HG02943 (cell line): Measurements from ENCODE around the gene SLC39A1.
"Not testable (repeated sequence)": the region's sequence is repeated elsewhere in the genome, so short reads cannot be mapped to it uniquely, and the experiment has no call there.

Experiments
- ATAC-seq: cut with Tn5 transposase; IDR thresholded peaks from one replicate; pipeline ENCODE4 v1.9.1; 2021; ENCODE audit warnings: mild to moderate bottlenecking, low read depth, moderate library complexity; ENCODE audit not compliant: unreplicated experiment

Gene SLC39A1

DNA sequence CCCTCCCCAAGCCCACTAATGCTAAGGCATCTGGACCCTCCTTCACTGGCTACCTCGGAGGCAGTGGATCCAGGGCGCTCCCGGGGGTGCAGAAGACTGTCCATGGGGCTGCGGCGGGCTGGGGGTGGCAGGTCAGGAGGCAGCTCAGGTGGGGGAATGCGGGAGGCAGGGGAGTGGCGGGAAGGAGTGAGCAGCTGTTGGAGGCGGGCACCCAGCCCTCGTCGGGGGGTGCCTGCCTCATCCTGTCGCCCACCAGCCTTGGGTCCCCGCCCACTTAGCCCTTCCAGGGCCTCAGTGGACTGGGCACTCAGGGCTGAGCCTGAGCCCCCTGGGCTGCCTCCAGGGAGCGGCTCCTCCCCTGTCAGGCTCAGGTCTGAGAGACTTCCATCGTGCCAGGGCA, 29.9 kb downstream of the SLC39A1 start:
- ATAC-seq, result no peak

DNA sequence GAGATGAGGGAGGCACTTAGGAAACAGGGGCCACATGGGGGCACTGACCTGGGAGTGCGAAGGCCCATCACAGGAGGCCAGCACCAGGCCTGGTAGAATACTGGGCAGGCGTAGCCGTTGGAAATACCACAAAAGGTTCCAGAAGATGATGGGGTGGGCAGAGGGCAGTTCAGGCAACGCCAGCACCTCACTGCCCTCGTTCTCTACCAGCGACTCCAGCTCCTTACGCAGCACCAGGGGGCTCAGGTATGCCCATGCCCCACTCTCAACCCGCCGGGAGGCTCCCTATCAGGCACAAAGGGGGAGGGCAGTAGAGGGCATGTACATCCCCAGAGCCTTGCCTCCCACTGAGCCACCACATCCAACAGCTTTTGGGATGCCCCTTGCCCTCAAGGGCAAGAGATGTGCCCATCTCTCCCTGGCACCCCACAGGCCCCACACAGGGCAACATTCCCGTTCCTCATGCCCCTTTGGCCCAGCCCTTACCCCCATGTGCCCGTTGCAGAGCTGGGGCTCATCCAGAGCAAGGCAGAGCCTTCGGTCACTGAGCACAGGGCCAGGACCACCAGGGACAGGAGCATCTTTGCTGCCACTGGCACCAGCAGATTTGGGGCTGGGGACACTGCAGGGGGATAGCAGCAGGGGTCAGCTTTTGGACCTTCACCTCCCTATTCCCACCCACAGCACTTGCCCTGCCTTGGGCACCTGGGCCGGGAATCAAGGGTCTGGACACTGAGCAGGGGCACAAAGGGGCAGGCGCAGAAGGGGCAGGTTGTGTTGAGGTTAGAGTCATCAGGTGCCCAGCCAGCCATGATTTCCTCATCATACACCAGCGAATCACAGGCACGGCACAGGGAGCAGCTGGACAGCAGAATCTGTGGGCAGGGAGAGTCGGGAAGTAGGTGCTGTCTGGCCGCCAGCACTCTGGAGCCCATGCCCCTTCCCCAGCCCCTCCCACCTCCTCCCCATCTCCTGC, 30.9 kb downstream of the SLC39A1 start:
- ATAC-seq, result no peak

DNA sequence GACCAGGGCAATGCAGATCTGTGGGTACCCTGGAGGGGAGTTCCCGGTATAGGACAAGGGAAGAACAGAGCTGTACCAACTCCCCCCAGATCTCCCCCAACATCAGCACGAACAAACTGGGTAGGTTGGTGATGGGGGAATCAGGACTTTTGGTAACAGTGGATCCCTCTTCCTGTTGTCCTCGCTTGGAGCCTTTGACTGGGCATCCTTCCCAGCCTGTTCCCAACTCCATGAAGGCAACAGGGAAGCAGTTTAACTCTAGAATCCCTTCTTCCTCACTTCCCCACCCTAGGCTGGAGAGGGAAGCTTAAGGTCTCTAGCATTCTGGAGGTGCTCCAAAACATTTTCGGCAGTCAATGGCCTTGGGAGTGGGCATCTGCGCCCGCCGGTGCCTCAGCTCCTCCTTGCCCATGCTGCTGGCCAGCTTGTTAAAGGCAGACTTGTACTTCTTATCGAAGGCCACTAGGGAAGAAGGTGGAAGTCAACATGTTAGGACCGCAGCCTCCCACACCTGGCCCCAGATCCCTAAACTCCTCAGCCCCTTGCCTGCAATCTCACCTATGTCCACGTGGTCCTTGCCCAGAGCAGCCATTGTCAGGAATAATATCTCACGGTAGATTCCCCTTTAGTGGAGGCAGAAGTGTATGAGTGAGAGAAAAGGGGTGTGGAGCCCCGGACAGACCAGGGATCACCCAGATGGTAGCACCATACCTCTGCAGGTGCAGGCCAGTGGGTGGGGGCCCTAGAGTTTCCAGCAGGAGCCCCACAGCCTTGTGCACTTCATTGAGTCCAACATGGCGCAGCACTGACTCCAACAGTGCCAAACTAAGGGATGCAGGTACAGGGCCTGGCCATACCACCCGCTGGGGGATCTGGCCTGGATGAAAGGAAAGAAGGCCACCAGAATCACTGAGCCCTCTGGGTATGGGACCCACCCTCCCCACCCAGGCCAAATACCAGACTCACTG, 33.1 kb downstream of the SLC39A1 start:
- ATAC-seq, result no peak

DNA sequence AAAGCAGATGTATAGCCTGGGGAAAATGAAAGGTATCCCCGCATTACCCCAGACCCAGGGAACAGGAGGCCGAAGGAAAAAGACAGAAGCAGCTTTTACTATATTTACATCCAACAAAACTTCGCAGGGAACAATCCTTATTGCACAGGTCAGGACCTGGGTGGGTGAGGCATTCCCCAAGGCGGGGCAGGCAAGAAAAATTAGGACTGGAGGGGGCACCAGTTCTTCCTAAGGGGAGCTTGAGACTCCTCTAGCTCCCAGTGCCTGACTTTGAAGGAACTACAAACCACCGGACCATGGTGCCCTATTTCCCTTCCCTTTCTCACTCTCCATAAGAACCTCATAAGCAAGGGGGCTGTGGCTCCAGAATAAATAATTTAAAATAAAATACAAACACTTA, 33.9 kb downstream of the SLC39A1 start:
- no peak for ATAC-seq

DNA sequence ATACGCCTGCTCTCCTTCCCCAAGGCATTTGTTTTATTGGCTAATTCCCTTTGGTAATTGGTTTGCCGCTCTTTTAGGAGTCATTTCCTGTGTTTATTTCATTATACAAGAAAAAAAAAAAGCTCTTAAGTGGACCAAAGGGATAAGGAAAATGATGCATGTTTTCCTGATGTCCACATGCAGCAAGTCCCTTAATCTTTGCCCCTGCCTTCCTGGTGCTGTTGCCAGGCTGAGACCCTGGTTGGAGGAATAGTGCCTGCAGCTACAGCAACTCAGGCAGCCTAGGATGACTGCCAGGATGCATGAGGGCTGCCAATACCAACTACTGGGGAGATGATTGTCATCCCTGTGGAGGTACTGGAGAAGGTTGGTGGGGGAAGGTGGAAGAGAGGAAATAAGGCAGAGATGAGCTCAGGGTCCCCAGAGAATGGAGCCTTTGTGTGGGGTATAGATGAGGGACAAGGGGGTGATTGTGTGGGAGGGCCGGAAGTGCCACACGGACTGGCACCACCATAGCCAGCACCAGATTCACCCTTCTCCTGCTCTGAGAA, 34.5 kb downstream of the SLC39A1 start:
- ATAC-seq, result no peak

DNA sequence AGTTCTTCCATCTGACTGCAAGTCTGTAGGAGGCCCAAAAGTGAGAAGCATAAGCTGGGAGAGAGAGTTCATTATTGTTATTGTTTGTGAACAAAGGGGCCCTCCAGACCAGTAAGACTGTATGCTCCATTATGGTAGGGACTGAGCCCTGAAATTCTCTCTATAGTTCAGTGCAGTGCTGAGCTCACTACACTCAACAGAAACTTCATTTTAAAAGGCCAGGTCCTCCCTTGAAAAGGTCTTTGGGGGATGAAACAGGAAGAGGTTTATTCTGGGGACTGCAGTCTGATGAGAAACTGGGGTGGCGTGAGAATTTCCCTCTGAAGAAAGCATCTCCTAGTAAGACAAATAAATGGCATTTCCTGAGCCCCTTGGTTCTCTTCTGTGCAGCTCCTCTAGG, 35.1 kb downstream of the SLC39A1 start:
- ATAC-seq, result no peak

DNA sequence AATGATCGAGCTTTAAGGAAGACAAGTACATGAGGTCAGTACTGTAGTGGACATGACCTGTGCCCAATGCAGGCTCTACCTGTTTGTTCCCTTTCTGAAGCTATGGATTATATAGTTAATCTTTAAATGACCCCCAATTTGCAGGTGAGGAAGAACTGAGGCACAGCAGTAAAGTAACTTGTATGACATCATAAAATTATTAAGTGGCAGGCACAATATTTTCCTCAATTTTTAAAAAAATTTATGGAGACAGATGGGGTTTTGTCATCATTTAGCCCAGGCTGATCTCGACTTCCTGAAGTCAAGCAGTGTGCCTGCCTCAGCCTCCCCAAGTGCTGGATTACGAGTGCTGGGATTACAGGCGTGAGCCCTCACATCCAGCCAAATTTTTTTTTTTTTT, 36.9 kb downstream of the SLC39A1 start:
- no peak for ATAC-seq

DNA sequence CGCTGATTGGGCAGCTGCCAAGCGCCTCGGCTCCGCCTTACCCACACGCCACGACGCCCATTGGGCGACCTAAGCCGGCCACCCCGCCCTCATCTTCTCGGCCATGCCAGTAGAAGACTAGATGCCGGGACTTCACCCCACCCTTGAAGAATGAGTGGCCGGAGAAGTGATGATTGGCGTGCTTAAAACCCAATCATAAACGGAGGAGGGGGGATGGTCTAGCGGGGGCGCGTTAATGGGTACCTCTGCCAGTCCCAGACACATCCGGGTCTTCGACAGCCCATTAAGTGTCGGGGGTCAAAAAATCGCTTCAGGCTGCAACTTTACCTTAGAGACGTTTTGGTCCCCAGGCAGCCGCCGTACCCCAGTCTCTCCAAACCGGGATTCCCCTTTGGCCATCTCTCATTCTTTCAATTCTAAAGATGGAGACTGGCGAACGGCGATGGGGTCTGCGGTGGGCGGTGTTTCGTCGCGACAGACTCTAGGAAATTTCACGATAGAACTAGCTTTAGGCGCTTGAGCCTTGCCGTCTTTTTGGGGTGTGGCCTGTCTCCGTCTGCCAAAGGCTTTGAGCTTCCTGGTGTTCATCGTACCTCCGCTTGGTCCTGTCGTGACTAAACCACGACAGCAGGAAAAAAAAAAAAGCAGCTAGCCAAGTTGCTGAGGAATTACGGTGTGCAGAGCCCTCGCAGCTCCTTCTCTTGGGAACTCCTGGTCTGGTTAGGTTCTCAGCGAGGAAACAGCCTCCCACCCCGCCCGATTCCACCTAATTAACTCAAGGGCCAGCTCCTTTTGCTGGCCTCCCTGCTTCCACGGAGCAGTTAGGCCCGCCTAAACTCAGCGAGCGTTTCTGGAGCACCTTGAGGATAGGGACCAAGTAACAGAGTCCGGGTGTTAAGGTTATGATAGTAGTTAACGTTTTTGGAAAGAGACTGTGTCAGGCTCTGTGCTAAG, 40.1 kb downstream of the SLC39A1 start, which contains the start of gene GATAD2B:
TSS of gene GATAD2B (minus strand) at position 1 of the 954 bp plus-strand sequence. CDS start 94,625 bp downstream, outside the sequence.
- peak; percentile 89 for ATAC-seq

DNA sequence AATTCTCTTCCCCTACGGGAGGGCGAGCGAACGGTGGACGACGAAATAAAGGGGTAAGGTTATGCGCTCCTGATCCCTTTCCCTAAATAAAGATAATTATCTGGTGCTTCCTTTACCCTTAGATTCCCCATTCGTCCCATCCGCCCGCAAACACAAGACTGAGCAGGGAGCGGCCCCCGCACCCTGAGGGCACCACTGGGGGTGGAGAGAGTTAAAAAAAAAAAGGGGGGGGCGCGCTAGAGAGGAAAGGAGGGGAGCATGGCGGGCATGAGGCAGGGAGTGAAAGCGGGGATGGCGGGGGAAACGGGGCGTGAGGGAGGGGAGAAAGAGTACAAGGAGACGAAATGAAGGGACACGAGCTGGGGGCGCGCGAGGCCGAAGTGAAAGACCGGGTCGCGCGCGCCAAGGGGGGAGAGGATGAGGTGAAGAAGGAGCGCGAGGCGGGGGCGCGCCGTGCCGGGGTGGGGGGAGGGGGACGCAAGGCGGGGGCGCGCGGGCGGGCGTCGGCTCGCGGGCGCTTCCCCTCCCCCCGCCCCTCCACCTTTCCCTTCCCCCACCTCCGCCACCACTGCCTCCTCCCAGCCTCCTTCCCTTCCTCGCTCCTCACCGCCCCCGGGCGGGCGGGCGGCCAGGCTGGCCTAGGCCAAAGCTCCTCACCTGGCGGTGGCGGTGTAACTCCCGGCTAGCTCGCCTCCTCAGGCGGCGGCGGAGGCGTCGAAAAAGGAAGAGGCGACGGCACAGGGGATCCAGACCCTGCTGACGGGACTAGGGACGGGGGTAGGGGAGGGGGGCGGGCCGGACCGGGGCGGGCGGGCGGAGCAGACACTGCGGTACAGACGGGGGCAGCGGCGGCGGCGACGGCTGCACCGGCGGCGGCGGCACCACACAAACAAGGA, 41.0 kb downstream of the SLC39A1 start:
- peak; percentile 6 for ATAC-seq

DNA sequence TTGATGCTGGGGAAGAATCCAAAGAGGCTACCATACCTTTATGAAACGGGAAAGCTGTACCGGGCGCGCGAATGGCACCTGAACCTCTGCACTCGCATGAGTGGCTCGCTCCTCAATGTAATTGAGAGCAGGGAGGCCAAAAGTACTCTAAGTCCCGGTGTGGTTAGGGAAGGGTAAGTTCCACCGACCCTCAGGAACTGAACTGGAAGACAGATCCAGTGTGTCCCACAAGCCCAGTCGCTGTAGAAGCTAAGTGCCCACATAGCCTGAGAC, 41.6 kb downstream of the SLC39A1 start:
- no peak for ATAC-seq

DNA sequence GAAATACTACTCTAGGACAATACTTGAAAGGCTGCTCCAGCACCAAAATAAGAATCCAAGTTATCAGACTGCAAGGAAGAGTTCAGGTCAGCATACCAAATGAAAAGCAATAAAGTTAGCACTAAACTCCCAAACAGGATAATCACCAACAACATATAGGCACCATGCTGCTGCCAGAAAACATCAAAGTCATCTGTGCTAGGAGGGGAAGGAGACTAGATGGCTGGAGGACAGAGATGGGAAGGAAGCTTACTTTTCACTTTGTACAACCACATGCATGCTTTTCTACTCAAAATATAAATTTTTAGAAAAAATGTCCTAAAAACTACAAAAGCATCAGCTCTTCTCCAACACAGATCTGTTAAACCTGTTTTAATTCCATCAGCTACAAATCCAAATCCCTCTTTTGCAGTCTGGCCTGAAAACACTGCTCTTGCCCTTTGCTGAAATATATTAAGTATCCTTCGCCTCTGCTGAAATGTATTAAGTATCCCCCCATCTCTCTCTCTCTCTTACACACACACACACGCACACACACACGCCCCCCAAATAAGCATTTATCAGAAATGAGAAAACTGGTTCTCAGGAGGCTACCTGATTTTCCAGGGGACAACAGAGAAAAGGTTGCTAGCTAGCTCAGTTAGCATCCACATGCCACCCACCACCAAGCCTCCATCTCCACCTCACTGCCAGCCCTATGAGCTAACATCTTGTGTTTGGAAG, 42.1 kb downstream of the SLC39A1 start:
- no peak for ATAC-seq

DNA sequence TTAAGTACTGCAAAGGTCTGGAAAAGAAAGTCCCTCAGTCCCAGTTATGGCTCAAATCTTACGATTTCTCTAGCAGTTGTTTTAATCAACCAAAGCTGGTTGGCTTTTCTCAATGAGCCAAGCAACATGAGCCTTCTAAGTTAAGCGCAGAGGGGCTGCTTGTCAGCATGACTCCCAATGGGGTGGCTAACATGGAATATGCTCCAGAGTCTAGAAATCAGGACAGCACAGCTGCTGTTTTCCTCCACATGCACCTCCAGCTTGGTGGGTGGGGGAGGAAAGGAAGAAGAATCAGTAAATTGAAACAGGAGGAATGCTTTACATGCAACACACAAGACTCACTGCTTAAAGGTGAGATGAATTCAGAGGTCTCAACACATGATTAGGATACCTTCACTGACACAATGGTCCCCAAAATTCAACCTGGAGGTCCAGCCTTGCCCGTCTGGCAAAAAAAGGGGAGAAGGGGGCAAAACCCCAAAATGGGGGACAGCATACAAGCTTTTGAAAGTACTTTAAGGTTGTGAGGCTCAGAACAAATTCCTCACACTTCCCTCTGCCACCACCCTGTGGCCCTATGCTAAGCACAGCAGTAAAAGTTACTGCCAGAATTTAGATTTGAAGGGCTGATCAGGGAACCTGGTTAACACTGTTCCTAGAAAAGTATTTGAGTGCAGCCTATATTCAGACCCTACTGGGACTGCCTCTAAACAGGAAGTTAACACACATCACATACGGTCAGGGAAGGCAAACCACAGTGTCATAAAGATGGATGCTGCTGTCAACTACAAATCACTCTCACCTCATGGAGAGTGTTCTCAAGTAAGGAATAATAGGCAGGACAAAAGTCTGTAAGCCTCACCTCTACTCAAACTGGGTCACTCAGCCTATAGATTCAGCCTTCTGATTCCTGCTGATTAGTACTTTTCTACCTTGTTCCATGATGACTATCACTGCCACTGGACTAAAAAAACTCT, 43.2 kb downstream of the SLC39A1 start:
- ATAC-seq, result no peak

DNA sequence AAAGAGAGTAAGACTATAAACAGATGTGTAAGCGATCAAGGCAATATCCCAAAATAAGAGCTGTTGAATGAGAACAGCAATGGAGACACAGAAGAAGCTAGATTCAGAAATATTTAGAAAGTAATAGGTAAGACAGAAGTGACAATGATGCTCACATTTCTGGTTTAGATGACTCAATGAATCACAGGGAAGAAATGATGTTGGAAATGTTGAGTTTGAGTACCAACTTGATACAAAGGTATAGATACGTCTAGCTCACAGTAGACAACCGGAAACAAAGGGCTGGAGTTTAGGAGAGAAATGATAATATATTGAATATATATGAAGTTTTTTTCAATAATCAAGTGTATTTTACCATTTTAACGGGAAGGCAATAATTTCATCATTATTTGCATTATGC, 47.0 kb downstream of the SLC39A1 start:
- no peak for ATAC-seq

DNA sequence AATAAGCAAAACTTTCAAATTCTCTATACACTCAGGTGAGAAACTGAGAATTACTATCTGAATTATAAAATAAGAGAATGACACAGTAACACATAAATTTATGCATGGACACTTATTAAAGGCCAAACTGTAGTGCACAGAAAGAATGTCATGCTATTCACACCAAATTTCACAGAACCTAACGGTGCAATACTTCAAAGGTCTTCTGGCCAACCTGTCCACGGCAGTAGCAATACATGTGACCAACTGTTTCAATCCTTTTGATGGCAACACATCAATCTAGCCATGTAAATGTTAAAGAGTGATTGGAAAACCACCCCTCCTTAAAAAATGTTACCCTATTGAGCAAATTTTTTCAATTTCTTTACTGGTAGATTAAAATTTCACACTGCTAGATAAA, 51.0 kb downstream of the SLC39A1 start:
- ATAC-seq, result no peak

DNA sequence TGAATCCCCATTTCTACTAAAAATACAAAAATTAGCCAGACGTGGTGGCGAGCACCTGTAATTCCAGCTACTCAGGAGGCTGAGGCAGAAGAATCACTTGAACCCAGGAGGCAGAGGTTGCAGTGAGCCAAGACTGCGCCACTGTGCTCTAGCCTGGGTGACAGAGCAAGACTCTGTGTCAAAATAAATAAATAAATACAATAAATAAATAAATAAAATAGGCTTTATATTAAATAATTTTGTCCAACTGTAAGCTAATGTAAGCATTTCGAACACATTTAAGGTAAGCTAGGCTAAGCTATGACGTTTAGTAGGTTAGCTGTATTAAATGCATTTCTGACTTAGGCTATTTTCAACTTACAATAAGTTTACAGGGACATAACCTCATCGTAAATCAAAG, 52.8 kb downstream of the SLC39A1 start:
- not testable (repeated sequence) for ATAC-seq
